ENCODE measurements around the gene RAC2.
"Not testable (repeated sequence)": the region's sequence is repeated elsewhere in the genome, so short reads cannot be mapped to it uniquely, and the experiment has no call there.

The RAC2 gene

GRCh38 chr22:37254867-37255233 is 10.8 kb upstream of the RAC2 start:
- DNase-seq (ENCODE audit: low read depth), result no peak

- DNase-seq (ENCODE audit: low read depth), result no peak
Measured at GRCh38 chr22:37254209-37254866, 10.3 kb upstream of the RAC2 start.

- DNase-seq (ENCODE audit: low read depth), result no peak
Measured at GRCh38 chr22:37253126-37253660, 9.1 kb upstream of the RAC2 start.

GRCh38 chr22:37251836-37252235 is 7.8 kb upstream of the RAC2 start:
- not testable (repeated sequence) for DNase-seq (ENCODE audit: low read depth)

GRCh38 chr22:37249986-37250385 is 5.9 kb upstream of the RAC2 start:
- DNase-seq (ENCODE audit: low read depth), result no peak

GRCh38 chr22:37248251-37248650 is 4.2 kb upstream of the RAC2 start:
- DNase-seq (ENCODE audit: low read depth), result no peak

GRCh38 chr22:37245740-37246139 is 1.7 kb upstream of the RAC2 start:
- DNase-seq (ENCODE audit: low read depth), result no peak

- no peak for DNase-seq (ENCODE audit: low read depth)
Measured at GRCh38 chr22:37244922-37245722, 1.1 kb upstream of the RAC2 start.

GRCh38 chr22:37243402-37244113 is 511 bp downstream of the RAC2 start:
- DNase-seq (ENCODE audit: low read depth), result no peak

GRCh38 chr22:37242395-37242918 is 1.6 kb downstream of the RAC2 start:
- peak; percentile 76 for DNase-seq (ENCODE audit: low read depth)

GRCh38 chr22:37241351-37242142 is 2.5 kb downstream of the RAC2 start:
- DNase-seq (ENCODE audit: low read depth), result no peak

GRCh38 chr22:37240941-37241320 is 3.1 kb downstream of the RAC2 start:
- DNase-seq (ENCODE audit: low read depth), result no peak

- no peak for DNase-seq (ENCODE audit: low read depth)
Measured at GRCh38 chr22:37240240-37240940, 3.7 kb downstream of the RAC2 start.

GRCh38 chr22:37239336-37240239 is 4.5 kb downstream of the RAC2 start:
- DNase-seq (ENCODE audit: low read depth), result no peak

- no peak for DNase-seq (ENCODE audit: low read depth)
Measured at GRCh38 chr22:37237371-37238268, 6.4 kb downstream of the RAC2 start.

- no peak for DNase-seq (ENCODE audit: low read depth)
Measured at GRCh38 chr22:37235897-37236607, 8.0 kb downstream of the RAC2 start.

- DNase-seq (ENCODE audit: low read depth), result no peak
Measured at GRCh38 chr22:37234736-37235711, 9.0 kb downstream of the RAC2 start.

Measured in stimulated activated CD8-positive, alpha-beta memory T cell treated with anti-CD3 and anti-CD28 coated beads, Interleukin-7, amount 100 ng/mL, for 24 hours (primary cell).